HFF-Myc (cell line): Measurements from ENCODE around the gene HDLBP.

Source experiments
- DNase-seq: peaks from one replicate; pipeline ENCODE4 v3.0.0-alpha.2; 2011; ENCODE audit warnings: low read depth; ENCODE audit errors: extremely low read depth
- H3K4me3 ChIP-seq: replicated peaks from 2 replicates; pipeline ENCODE4 v1.5.1; 2011; ENCODE audit warnings: low read depth, mild to moderate bottlenecking, control low read depth, low read length
- TF ChIP-seq, protein P1 (sequence below): IDR thresholded peaks from 2 replicates; pipeline ENCODE4 v1.5.1; 2012; ENCODE audit warnings: mild to moderate bottlenecking, low read depth, low read length, control low read depth; ENCODE audit errors: missing control alignments

HDLBP gene, protein sequence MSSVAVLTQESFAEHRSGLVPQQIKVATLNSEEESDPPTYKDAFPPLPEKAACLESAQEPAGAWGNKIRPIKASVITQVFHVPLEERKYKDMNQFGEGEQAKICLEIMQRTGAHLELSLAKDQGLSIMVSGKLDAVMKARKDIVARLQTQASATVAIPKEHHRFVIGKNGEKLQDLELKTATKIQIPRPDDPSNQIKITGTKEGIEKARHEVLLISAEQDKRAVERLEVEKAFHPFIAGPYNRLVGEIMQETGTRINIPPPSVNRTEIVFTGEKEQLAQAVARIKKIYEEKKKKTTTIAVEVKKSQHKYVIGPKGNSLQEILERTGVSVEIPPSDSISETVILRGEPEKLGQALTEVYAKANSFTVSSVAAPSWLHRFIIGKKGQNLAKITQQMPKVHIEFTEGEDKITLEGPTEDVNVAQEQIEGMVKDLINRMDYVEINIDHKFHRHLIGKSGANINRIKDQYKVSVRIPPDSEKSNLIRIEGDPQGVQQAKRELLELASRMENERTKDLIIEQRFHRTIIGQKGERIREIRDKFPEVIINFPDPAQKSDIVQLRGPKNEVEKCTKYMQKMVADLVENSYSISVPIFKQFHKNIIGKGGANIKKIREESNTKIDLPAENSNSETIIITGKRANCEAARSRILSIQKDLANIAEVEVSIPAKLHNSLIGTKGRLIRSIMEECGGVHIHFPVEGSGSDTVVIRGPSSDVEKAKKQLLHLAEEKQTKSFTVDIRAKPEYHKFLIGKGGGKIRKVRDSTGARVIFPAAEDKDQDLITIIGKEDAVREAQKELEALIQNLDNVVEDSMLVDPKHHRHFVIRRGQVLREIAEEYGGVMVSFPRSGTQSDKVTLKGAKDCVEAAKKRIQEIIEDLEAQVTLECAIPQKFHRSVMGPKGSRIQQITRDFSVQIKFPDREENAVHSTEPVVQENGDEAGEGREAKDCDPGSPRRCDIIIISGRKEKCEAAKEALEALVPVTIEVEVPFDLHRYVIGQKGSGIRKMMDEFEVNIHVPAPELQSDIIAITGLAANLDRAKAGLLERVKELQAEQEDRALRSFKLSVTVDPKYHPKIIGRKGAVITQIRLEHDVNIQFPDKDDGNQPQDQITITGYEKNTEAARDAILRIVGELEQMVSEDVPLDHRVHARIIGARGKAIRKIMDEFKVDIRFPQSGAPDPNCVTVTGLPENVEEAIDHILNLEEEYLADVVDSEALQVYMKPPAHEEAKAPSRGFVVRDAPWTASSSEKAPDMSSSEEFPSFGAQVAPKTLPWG (N-terminal part only)

DNA sequence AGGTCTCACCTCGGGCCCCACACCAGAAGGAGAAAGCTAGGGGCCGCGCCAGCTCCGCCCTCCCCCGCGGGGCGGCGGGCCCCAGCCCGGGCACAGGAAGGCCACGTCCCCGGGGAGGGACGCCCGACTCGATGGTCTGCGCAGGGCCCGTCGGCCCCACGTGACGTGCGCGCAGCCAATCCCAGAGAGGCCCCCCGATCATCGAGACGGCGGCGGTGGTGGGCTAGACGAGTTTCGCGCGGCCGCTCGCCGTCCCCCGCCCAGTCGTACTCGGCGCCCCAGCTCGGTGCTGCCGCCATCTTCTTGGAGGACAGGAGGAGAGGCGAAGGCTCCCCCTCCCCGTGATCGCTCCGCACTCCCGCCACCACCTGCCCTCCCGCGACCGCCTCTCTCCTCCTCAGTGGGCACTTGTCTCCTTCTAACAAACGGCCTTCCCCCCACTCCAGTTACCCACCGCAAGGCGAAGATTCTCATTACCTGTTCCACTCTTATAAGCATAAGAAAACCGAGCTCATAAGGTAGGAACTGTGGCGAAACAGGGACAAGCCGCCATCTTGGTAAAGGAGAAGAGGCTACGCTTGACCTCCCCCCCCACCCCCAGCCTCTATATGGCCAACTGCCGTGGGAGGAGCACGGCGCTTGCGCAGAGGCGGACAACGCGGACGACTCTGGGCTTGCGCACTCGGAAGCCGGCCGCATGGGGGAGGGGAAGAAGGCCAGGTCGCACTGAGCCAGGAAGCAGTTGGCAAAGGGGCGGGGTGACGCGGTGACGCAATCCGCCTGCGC, at the start of gene HDLBP:
TSS of gene HDLBP (minus strand) at position 580 of the 786 bp plus-strand sequence. CDS start 48,803 bp downstream, outside the sequence.
- DNase-seq: peak; percentile 97
- peak within 1 kb of the TSS; percentile 90 for H3K4me3 ChIP-seq
- TF ChIP-seq, protein P1, sequence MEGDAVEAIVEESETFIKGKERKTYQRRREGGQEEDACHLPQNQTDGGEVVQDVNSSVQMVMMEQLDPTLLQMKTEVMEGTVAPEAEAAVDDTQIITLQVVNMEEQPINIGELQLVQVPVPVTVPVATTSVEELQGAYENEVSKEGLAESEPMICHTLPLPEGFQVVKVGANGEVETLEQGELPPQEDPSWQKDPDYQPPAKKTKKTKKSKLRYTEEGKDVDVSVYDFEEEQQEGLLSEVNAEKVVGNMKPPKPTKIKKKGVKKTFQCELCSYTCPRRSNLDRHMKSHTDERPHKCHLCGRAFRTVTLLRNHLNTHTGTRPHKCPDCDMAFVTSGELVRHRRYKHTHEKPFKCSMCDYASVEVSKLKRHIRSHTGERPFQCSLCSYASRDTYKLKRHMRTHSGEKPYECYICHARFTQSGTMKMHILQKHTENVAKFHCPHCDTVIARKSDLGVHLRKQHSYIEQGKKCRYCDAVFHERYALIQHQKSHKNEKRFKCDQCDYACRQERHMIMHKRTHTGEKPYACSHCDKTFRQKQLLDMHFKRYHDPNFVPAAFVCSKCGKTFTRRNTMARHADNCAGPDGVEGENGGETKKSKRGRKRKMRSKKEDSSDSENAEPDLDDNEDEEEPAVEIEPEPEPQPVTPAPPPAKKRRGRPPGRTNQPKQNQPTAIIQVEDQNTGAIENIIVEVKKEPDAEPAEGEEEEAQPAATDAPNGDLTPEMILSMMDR: peak; percentile 9

DNA sequence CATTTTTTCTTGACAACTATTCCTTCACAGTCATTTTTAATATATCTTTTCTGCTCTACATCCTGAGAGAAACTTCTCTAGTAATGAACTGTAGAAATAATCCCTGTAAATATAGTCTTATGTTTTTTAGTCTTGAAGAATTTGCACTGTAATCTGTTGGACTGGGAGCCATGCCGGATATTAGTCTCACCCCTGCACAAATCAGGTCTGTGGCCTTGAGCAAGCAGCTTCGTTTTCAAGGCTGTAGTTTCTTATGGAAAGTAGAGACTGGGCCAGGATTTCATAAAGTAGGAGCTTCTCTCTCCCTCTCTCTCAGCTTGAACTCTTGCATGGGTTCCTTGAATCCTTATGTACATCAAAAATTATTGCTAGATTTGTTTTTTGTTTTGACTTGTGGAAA, 49.3 kb upstream of the HDLBP start:
- H3K4me3 ChIP-seq: no peak overlapping the region
- TF ChIP-seq, protein P1: no peak
- DNase-seq: no peak

DNA sequence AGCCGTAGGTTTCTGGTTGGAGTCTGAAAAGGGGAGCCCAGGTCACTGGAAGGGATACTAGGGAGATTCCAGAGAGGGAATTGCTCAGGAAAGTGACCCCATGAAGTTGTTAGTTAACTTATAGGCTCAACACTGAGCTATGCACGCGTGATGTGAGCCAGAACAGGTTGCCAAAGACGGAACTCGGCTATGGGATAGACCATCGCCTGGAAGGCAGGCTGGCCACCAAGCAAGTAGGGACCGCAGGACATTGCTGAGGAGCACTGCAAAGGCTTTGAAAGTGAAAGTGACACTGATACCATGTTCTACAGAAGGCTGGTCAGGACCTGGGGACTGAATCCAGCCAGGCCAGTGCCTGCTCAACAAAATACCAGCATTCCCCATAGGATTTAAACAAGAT, 48.0 kb upstream of the HDLBP start:
- TF ChIP-seq, protein P1: no peak
- DNase-seq: no peak

DNA sequence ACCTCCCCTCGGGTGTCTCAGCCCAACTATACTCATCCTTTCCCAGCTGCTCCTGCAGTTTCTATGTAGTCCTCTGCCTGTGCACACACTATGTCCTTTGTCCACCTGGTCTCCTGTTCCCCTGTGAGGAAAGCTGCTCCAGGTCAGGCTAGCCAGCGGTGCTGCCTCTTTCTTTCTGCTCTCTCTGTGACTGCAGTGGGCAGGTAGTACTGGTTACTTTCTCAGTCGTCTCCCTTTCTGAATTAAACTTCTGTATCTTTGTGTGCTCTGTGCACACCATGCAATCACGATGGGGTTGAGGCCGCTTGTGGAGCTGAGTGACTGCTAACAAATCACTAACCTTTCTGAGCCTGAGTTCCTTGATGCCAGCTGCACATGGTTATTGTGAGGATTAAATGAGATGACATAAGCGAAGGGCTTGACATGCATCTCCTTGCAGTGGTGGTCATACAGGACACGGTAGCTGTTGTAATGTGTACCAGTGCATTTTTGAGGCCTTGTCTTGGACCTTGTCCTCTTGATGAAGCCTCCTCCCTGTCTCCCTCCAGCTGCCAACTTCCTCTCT, 44.1 kb upstream of the HDLBP start:
- TF ChIP-seq, protein P1: no peak
- DNase-seq: no peak
- H3K4me3 ChIP-seq: no peak overlapping the region

More for the DNA sequence above, 48.0 kb upstream of the HDLBP start:
- no peak overlapping the region for H3K4me3 ChIP-seq

DNA sequence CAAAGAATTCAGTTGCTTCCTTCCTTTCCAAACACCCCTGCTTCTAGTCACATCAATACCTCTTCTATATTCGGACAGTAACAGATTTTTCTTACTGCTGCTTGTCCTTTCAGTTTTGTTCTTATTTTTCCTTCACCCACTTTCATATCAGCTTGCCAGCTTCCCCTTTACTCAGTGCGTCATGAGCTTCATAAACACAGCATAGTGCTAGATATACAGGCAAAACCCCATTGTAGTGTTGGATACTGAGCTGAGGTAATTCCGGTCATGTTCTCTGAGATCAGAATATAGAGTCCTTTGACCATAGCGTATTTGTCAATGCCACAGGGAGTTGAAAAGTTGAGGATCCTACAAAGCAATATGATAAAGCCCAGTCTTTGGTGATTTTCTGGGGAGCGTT, 43.0 kb upstream of the HDLBP start:
- TF ChIP-seq, protein P1: no peak
- no peak overlapping the region for H3K4me3 ChIP-seq
- no peak for DNase-seq
